ENCODE measurements around the gene EHMT1. TPM values are rescaled to one million over a fixed set of nuclear protein-coding genes. Genes with fewer than 3 reads are reported as not detected.
A peak's percentile ranks its signal among the peaks of the same experiment; 100 is the strongest.
"Not testable (repeated sequence)": the region's sequence is repeated elsewhere in the genome, so short reads cannot be mapped to it uniquely, and the experiment has no call there.

The EHMT1 gene
- total RNA-seq, 6 experiments from 2014 or later: 26.8 to 51.9 (median 36.7) TPM

- H3K36me3 ChIP-seq: peaks cover 0 to 14% (median 3%) of the 10 kb centered on the region in 4 donors
- WGBS (ENCODE audit: insufficient coverage, low coverage, low lambda C conversion rate, missing lambda C conversion rate): 94% methylated on average over 9 of the region's 14 CpGs
- DNase-seq: no peak
- no peaks in the 10 kb centered on the region for H3K27me3 ChIP-seq
- no peaks in the 10 kb centered on the region for H3K9me3 ChIP-seq
- no peak for ATAC-seq
- intact Hi-C loops (cut with DNase I): no loop called here
- no peak overlapping the region for H3K4me3 ChIP-seq
- H3K4me1 ChIP-seq: no peaks in the 10 kb centered on the region
- H3K27ac ChIP-seq: no peak overlapping the region
- TF ChIP-seq CTCF (IDR thresholded peaks at IDR 0.05): no peak
- TF ChIP-seq POLR2A (IDR thresholded peaks at IDR 0.05): no peak
These were observed 186.3 kb downstream of the EHMT1 start for GRCh38 chr9:137804908-137805630.

GRCh38 chr9:137807721-137808703 is 189.2 kb downstream of the EHMT1 start:
- 85% methylated on average over 14 of the region's 22 CpGs for WGBS (ENCODE audit: insufficient coverage, low coverage, low lambda C conversion rate, missing lambda C conversion rate)
- DNase-seq (no peak), ATAC-seq (peak in 3 of 4 donors; percentile 11 to 28 (median 28))
- no peaks in the 10 kb centered on the region for H3K4me1 ChIP-seq
- no peaks in the 10 kb centered on the region for H3K27me3 ChIP-seq
- intact Hi-C loops (cut with DNase I): no loop called here
- no peak overlapping the region for H3K27ac ChIP-seq
- no peak overlapping the region for H3K4me3 ChIP-seq
- no peaks in the 10 kb centered on the region for H3K9me3 ChIP-seq
- TF ChIP-seq POLR2A (IDR thresholded peaks at IDR 0.05) (no peak), CTCF (IDR thresholded peaks at IDR 0.05) (no peak)
- H3K36me3 ChIP-seq: peaks cover 0 to 13% (median 6%) of the 10 kb centered on the region in 4 donors

DNA sequence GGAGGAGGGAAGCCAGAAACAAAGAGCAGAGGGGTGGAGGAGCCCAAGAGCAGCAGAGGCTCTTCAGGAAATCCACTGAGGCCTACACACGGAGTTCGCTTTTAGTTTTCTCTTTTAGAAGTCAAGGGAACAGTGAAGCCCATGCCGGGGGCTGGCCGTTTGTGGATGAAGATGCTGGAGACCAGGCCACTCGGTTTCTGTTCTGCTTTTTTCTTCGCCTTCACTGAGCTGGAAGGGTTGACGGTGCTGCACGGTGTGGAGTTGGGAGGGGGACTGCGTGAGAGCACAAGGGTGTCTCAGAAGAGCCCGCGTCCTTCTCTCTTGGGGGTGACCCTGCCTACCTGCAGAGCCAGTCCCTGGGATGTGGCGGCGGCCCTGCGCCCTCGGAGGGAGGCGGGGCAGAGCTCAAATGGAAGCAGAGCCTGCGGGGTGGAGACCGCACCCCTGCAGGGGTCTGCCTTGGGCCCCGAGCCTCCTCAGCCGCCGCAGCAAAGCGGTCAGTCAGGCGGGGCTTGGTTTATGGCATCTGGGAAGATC is 190.3 kb downstream of the EHMT1 start:
- Histone ChIP-seq H3K36me3 (peaks cover 0 to 17% (median 7%) of the 10 kb centered on the region in 4 donors), H3K27ac (no peak overlapping the region), H3K9me3 (no peaks in the 10 kb centered on the region), H3K4me3 (no peak overlapping the region), H3K27me3 (no peaks in the 10 kb centered on the region), H3K4me1 (no peaks in the 10 kb centered on the region)
- DNase-seq (no peak), ATAC-seq (no peak)
- no peak for TF ChIP-seq POLR2A (IDR thresholded peaks at IDR 0.05)
- TF ChIP-seq CTCF (IDR thresholded peaks at IDR 0.05): no peak
- 81% methylated on average over 9 of the region's 23 CpGs for whole genome bisulfite sequencing (ENCODE audit: insufficient coverage, low coverage, low lambda C conversion rate, missing lambda C conversion rate)
- intact Hi-C loops (cut with DNase I): no loop called here

DNA sequence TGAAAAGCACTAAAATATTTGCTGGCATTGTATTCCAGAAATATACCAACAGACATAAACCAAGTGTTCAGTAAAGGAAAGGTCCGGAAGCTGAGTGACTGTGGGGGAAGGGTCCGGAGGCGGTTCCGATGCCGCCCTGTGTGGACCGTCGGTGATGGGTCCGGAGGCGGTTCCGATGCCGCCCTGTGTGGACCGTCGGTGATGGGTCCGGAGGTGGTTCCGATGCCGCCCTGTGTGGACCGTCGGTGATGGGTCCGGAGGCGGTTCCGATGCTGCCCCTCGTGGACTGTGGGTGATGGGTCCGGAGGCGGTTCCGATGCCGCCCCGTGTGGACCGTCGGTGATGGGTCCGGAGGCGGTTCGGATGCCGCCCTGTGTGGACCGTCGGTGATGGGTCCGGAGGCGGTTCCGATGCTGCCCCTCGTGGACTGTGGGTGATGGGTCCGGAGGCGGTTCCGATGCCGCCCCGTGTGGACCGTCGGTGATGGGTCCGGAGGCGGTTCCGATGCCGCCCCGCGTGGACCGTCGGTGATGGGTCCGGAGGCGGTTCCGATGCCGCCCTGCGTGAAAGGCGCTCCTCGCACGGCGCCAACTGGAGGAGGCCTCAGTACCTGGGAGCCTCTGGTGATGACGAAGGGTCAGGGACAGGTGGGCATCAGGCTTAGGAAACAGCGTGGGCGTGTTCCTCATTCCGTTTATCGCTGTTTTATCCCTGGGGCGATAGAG is 191.1 kb downstream of the EHMT1 start:
- H3K4me1 ChIP-seq; H3K9me3 ChIP-seq; ATAC-seq; H3K4me3 ChIP-seq; H3K27ac ChIP-seq; DNase-seq; H3K27me3 ChIP-seq; intact Hi-C loops (cut with DNase I): not testable (repeated sequence)
- peaks cover 0 to 20% (median 10%) of the 10 kb centered on the region in 4 donors for H3K36me3 ChIP-seq
- 90% methylated on average over 13 of the region's 69 CpGs for WGBS (ENCODE audit: insufficient coverage, low coverage, low lambda C conversion rate, missing lambda C conversion rate)

Measured in right lobe of liver (tissue), 6 donors.